Stomach (tissue), 4 donors: ENCODE results near the gene PTCD3.

ENCODE experiments used
- CTCF ChIP-seq, 7 experiments: fragments of 450-650 bp in 4 of 7; fragments of 200-600 bp in 3 of 7; sonication (generic) in 3 of 7; IDR thresholded peaks; one replicate each; pipeline ENCODE4 v1.5.1; 2016 to 2019; ENCODE audit warnings: antibody characterized with exemption in 7 of 7, control low read depth in 2 of 7, mild to moderate bottlenecking in 1 of 7
- EP300 ChIP-seq: sonication (generic); formaldehyde crosslinking; IDR thresholded peaks from one replicate; pipeline ENCODE4 v1.6.1; 2017; ENCODE audit warnings: antibody characterized with exemption
- POLR2A ChIP-seq, 4 donors: fragments of 450-650 bp; IDR thresholded peaks; one replicate each; pipeline ENCODE4 v1.6.1; 2016; ENCODE audit warnings: antibody characterized with exemption in 4 of 4, control low read depth in 2 of 4, mild to moderate bottlenecking in 1 of 4, moderate library complexity in 1 of 4
- POLR2AphosphoS5 ChIP-seq, 3 donors: sonication (generic); formaldehyde crosslinking; IDR thresholded peaks; one replicate each; pipeline ENCODE4 v1.6.1; 2016; ENCODE audit warnings: antibody characterized with exemption in 3 of 3

DNA sequence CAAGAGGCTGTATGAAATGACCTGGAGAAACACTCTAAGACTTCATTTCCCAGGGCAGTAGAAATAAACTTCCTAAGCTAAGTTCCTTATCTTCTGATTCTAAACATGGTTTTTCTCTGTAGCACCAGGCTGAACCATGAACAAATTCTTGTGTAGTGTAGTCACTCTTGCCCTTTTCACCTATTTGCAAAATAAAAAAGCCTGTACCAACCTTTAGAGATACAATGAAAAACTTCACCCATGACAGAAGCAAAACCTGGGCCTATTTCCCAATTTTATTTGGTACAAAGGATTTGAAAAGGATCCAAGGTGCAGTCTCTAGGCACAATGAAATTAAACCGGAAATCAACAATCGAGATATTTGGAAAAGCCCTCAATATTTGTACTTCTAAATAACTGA is 44.0 kb upstream of the PTCD3 start:
- TF ChIP-seq CTCF (IDR thresholded peaks at IDR 0.05) (no peak), POLR2AphosphoS5 (IDR thresholded peaks at IDR 0.05) (no peak), EP300 (no peak), POLR2A (IDR thresholded peaks at IDR 0.05) (no peak)
